ENCODE results near the gene KREMEN1. TPM values are rescaled to one million over a fixed set of nuclear protein-coding genes. Genes with fewer than 3 reads are reported as not detected.

The KREMEN1 gene, protein sequence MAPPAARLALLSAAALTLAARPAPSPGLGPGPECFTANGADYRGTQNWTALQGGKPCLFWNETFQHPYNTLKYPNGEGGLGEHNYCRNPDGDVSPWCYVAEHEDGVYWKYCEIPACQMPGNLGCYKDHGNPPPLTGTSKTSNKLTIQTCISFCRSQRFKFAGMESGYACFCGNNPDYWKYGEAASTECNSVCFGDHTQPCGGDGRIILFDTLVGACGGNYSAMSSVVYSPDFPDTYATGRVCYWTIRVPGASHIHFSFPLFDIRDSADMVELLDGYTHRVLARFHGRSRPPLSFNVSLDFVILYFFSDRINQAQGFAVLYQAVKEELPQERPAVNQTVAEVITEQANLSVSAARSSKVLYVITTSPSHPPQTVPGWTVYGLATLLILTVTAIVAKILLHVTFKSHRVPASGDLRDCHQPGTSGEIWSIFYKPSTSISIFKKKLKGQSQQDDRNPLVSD
- total RNA-seq (under 1 TPM; 0.16 to 0.28 TPM), polyA plus RNA-seq (not detected)

DNA sequence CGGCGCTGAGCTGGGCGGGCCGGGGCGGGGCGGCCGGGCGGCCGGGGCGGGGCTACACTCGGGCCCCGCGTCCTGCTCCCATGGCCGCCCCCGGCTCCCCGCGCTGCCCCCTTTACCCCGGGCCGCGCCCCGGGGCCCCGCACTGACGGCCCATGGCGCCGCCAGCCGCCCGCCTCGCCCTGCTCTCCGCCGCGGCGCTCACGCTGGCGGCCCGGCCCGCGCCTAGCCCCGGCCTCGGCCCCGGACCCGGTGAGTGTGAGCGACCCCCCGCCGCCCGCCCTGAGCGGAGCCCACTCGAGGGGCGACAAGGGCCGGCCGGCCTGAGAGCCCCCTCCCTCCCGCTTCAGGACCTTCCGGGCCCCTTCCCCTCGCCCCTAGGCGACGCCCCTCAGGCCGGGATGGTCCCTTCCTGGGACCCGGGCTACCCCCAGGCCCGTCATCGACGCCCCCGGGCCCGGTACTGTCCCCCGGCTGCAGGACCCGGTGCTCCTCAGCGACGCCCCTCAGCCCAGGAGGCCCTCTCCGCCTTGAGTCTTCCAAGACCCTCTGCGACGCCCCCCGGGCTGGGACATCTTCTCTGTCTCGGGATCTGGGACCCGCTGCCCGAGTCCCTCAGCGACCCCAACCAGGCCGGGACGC lies at the start of gene KREMEN1:
Gene KREMEN1 (plus strand): TSS at position 57 of the 639 bp plus-strand sequence. CDS start 96 bp downstream, at position 153.
- peaks cover 47 to 61% of the 10 kb centered on the region in 2 donors for H3K27me3 Mint-ChIP-seq
- peak in 1 of 5 donors; percentile 5 for DNase-seq
- no peaks in the 10 kb centered on the region for H3K9me3 ChIP-seq (ENCODE audit: low read length)
- H3K4me1 ChIP-seq (ENCODE audit: insufficient read depth, low read length) = peaks cover 25% of the 10 kb centered on the region
- peak within 1 kb of the TSS; percentile 73 to 88 (median 78) for H3K4me3 Mint-ChIP-seq
- POLR2A ChIA-PET = interaction anchor here (1.0 kb wide), 1 partner anchor 273 kb away, joined by 3 read pairs; the partner anchor contains the start of gene XBP1
- no peak within 1 kb of the TSS for H3K27ac ChIP-seq (ENCODE audit: low read depth, low read length)
- peak within 1 kb of the TSS in 4 of 8 donors; percentile 11 to 51 (median 46) for H3K27ac Mint-ChIP-seq
- H3K9me3 Mint-ChIP-seq = no peaks in the 10 kb centered on the region
- CTCF ChIA-PET = interaction anchor here (1.0 kb wide), 1 partner anchor 11 kb away, joined by 3 read pairs; the partner anchor contains the start of gene C22orf31
- H3K27me3 ChIP-seq (ENCODE audit: insufficient read depth, low read length, poor library complexity, severe bottlenecking) = peaks cover 27% of the 10 kb centered on the region
- H3K36me3 Mint-ChIP-seq = no peaks in the 10 kb centered on the region
- peaks cover 15 to 25% (median 16%) of the 10 kb centered on the region in 3 donors for H3K4me1 Mint-ChIP-seq
- H3K4me3 ChIP-seq (ENCODE audit: low read length) = peak within 1 kb of the TSS; percentile 55
- no peaks in the 10 kb centered on the region for H3K36me3 ChIP-seq (ENCODE audit: insufficient read depth, low read length)

DNA sequence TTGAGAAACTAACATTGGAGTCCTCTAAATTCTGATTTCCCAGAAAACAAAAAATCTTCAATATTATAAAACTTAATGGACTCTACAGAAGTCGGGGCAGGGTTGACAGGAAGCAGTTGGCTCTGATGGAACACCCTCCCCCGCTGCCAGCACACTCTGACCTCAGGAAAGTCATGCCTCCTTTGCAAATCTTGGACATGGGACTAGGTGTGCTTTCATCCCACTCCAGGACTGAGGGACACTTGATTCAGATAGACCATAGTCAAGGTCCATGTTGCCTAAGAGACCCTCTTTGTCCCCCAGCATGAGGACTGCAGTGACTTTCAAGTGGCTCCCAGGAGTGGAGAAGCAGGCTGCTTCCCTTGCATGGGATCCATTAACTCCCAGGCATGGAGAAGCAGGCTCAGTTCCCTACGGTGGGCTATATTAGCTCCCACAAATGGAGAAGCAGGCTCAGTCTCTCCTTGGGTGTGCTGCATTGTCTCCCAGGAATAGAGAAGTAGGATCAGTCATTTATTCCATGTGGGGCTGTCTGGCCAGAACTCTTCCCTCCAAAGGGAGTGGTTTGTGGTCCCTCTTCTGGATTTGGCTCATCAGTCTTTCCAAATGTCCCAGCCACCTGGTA lies 49.6 kb upstream of the KREMEN1 start:
- ChIA-PET CTCF (no interaction called here), POLR2A (no interaction called here)
- DNase-seq = no peak
- Mint-ChIP-seq H3K27me3 (peaks cover 20 to 30% of the 10 kb centered on the region in 2 donors), H3K4me3 (no peak overlapping the region), H3K9me3 (peaks cover 0 to 3% (median 0%) of the 10 kb centered on the region in 5 donors), H3K4me1 (no peaks in the 10 kb centered on the region), H3K36me3 (peaks cover 0 to 2% (median 0%) of the 10 kb centered on the region in 3 donors), H3K27ac (no peak overlapping the region)
- Histone ChIP-seq H3K4me1 (ENCODE audit: insufficient read depth, low read length) (no peaks in the 10 kb centered on the region), H3K36me3 (ENCODE audit: insufficient read depth, low read length) (no peaks in the 10 kb centered on the region), H3K4me3 (ENCODE audit: low read length) (no peak overlapping the region), H3K27ac (ENCODE audit: low read depth, low read length) (no peak overlapping the region), H3K27me3 (ENCODE audit: insufficient read depth, low read length, poor library complexity, severe bottlenecking) (no peaks in the 10 kb centered on the region), H3K9me3 (ENCODE audit: low read length) (no peaks in the 10 kb centered on the region)

DNA sequence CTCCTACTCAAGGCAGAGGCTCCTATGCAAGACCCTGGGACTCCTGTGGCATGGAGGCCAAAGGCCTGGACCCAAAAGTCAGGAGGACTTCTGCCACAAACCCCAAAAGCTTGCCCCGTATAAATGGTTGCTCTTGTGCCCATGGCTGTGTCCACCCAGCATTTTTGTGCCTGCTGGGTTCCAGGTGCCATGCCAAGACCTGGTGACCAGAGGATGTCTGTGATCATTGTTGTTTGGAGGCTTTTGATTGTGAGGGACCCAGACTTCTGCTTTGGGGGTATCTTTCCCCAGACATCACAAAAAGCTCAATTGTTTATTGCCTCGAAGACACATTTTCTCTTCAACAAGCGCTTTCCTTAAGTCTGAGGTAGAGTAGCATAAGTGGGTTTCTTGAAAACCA lies 46.3 kb upstream of the KREMEN1 start:
- Mint-ChIP-seq H3K9me3 (no peaks in the 10 kb centered on the region), H3K27ac (no peak overlapping the region), H3K4me1 (peaks cover 6 to 17% (median 12%) of the 10 kb centered on the region in 3 donors), H3K27me3 (peaks cover 30 to 60% of the 10 kb centered on the region in 2 donors), H3K4me3 (no peak overlapping the region), H3K36me3 (peaks cover 0 to 2% (median 0%) of the 10 kb centered on the region in 3 donors)
- CTCF ChIA-PET = interaction anchor here (2.2 kb wide), 1 partner anchor 14 kb away, joined by 8 read pairs; no protein-coding TSS in a partner anchor
- no peaks in the 10 kb centered on the region for H3K9me3 ChIP-seq (ENCODE audit: low read length)
- peaks cover 6% of the 10 kb centered on the region for H3K4me1 ChIP-seq (ENCODE audit: insufficient read depth, low read length)
- no peaks in the 10 kb centered on the region for H3K36me3 ChIP-seq (ENCODE audit: insufficient read depth, low read length)
- no peak overlapping the region for H3K27ac ChIP-seq (ENCODE audit: low read depth, low read length)
- no peak overlapping the region for H3K4me3 ChIP-seq (ENCODE audit: low read length)
- no peak for DNase-seq
- H3K27me3 ChIP-seq (ENCODE audit: insufficient read depth, low read length, poor library complexity, severe bottlenecking) = peaks cover 12% of the 10 kb centered on the region
- POLR2A ChIA-PET = no interaction called here

DNA sequence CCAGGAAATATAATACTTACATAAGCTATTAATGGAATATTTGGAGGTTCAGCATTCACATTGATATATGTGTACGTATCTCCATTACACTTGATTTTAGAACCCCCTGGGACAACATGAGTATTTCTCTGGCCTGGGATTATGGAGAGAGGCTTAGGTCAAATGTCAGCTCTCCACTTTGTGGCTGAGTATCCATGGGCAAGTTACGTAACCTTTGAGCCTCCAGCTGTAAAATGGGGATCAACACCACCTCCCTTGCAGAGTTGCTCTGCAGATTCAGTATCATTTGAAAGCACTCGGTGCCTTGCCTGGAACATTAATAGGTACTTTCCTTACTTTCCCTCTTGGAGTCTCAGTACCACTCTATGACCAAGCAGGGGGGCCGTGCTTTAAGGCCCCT lies 44.4 kb upstream of the KREMEN1 start:
- ChIA-PET POLR2A (no interaction called here), CTCF (no interaction called here)
- Mint-ChIP-seq H3K9me3 (no peaks in the 10 kb centered on the region), H3K36me3 (peaks cover 0 to 2% (median 0%) of the 10 kb centered on the region in 3 donors), H3K4me3 (no peak overlapping the region), H3K27ac (peak overlapping the region in 1 of 8 donors; percentile 29), H3K27me3 (peaks cover 41 to 71% of the 10 kb centered on the region in 2 donors), H3K4me1 (peaks cover 6 to 17% (median 12%) of the 10 kb centered on the region in 3 donors)
- Histone ChIP-seq H3K27me3 (ENCODE audit: insufficient read depth, low read length, poor library complexity, severe bottlenecking) (peaks cover 12% of the 10 kb centered on the region), H3K36me3 (ENCODE audit: insufficient read depth, low read length) (no peaks in the 10 kb centered on the region), H3K4me3 (ENCODE audit: low read length) (no peak overlapping the region), H3K4me1 (ENCODE audit: insufficient read depth, low read length) (peaks cover 6% of the 10 kb centered on the region), H3K9me3 (ENCODE audit: low read length) (no peaks in the 10 kb centered on the region), H3K27ac (ENCODE audit: low read depth, low read length) (no peak overlapping the region)
- DNase-seq = no peak

DNA sequence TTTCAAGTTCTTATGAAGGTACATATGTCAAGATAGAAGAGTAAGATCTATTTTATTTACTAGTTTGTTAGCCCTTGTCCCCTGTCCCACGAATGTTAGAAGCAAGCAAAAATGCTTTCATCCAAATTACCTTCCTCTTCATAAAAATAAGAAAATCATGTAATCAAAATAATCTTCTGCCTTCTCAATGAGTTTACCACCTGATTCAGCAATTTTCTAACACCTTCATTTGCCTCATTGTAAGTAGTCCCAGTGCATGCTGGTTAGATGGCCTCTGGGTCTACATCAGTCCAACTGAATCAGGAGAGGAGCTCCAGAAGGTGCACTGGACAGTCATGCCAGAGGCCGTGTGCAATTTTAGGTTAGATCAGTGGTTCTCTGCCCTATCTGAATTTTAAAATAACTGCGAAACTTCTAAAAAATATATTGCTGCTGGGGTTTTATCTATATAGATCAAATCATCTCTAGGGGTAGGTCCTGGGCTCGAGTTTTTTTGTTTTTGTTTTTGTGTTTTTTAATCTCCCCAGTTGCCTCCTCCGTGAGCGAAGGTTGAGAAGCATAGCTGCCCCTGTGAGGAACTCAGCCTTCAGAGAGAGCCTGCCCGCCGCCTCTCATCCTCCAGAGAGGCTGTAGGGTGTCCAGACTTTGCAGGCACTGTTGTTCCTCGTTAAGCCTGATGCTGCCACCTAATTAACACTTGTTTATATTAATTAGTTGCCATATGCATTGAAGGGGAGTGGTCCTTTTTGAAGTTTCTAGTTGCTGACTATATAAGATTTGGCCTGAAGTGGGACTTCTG lies 43.4 kb upstream of the KREMEN1 start:
- no peaks in the 10 kb centered on the region for H3K36me3 ChIP-seq (ENCODE audit: insufficient read depth, low read length)
- H3K4me3 ChIP-seq (ENCODE audit: low read length) = no peak overlapping the region
- ChIA-PET CTCF (interaction anchor here (0.6 kb wide), 1 partner anchor 16 kb away, joined by 3 read pairs; no protein-coding TSS in a partner anchor), POLR2A (no interaction called here)
- H3K4me1 ChIP-seq (ENCODE audit: insufficient read depth, low read length) = peaks cover 6% of the 10 kb centered on the region
- Mint-ChIP-seq H3K9me3 (no peaks in the 10 kb centered on the region), H3K27ac (no peak overlapping the region), H3K36me3 (peaks cover 0 to 2% (median 0%) of the 10 kb centered on the region in 3 donors), H3K4me1 (peaks cover 6 to 17% (median 12%) of the 10 kb centered on the region in 3 donors), H3K27me3 (peaks cover 41 to 69% of the 10 kb centered on the region in 2 donors), H3K4me3 (peak overlapping the region in 3 of 7 donors; percentile 12 to 54 (median 54))
- H3K27ac ChIP-seq (ENCODE audit: low read depth, low read length) = no peak overlapping the region
- DNase-seq = no peak
- peaks cover 12% of the 10 kb centered on the region for H3K27me3 ChIP-seq (ENCODE audit: insufficient read depth, low read length, poor library complexity, severe bottlenecking)
- no peaks in the 10 kb centered on the region for H3K9me3 ChIP-seq (ENCODE audit: low read length)

DNA sequence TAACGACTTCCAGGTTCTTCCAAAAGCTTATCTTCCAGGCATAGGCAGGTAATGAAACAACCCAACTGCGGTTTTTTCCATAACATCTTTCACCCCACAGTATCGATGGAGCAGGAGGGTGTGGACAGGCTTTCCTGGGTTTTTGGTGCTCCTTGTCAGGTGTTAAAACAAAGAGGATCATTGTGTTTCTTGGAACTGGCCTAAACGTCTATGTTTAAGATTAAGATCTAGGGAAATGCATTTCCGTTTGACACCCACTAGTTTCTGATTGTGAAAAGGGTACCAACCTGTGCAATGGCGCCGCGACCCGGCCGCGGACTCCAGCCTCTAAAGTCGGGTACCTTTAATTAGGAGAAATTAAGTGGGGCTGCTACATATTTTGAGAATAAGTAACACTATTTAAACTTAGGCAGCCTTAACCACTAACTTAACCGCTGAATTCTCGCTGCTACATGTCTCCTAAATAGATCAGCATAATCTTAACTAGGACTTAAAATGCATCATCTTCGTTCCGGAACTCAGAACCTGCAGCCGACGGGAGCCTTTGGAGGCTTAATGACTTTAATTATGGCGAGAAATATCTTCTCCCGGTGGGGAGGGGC lies 42.7 kb upstream of the KREMEN1 start:
- Mint-ChIP-seq H3K4me3 (peak overlapping the region in 6 of 7 donors; percentile 24 to 73 (median 50)), H3K9me3 (no peaks in the 10 kb centered on the region), H3K27me3 (peaks cover 41 to 68% of the 10 kb centered on the region in 2 donors), H3K27ac (no peak overlapping the region), H3K36me3 (peaks cover 0 to 2% (median 0%) of the 10 kb centered on the region in 3 donors), H3K4me1 (peaks cover 6 to 17% (median 12%) of the 10 kb centered on the region in 3 donors)
- Histone ChIP-seq H3K9me3 (ENCODE audit: low read length) (no peaks in the 10 kb centered on the region), H3K27ac (ENCODE audit: low read depth, low read length) (no peak overlapping the region), H3K36me3 (ENCODE audit: insufficient read depth, low read length) (no peaks in the 10 kb centered on the region), H3K4me3 (ENCODE audit: low read length) (no peak overlapping the region), H3K4me1 (ENCODE audit: insufficient read depth, low read length) (peaks cover 6% of the 10 kb centered on the region), H3K27me3 (ENCODE audit: insufficient read depth, low read length, poor library complexity, severe bottlenecking) (peaks cover 12% of the 10 kb centered on the region)
- DNase-seq = no peak
- CTCF ChIA-PET = no interaction called here
- POLR2A ChIA-PET = no interaction called here

DNA sequence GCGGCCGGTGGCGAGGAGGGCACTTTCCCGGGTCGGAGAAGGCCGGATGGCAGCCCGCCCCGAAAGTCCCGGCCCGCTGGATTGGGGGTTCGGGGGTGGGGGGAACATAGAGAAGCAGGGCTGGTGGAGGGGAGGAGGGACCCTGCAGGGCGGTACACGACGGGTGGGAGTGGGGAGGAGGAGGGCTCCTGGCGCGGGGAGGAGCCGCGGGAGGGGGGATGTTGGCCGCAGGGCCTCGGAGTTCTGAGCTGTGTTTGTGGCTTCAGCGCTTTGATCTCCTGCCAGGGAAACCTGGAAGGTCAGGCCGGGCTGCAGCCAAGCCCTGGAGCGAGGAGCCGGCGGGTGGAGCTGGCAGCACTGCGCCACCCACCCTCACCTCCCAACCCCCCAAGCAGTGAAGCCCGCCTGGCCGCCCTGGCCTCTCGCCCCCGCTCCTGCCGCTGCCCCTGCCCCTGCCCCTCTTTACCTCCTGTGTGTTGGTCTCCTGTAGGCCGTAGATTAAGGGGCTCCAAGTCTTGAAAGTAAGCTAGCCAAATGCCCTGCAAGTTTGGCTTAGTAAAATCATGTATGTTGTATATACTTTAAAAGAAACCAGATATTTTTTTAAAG lies 42.1 kb upstream of the KREMEN1 start:
- Histone ChIP-seq H3K4me1 (ENCODE audit: insufficient read depth, low read length) (peaks cover 6% of the 10 kb centered on the region), H3K27ac (ENCODE audit: low read depth, low read length) (peak overlapping the region; percentile 35), H3K27me3 (ENCODE audit: insufficient read depth, low read length, poor library complexity, severe bottlenecking) (peaks cover 12% of the 10 kb centered on the region), H3K36me3 (ENCODE audit: insufficient read depth, low read length) (no peaks in the 10 kb centered on the region), H3K9me3 (ENCODE audit: low read length) (no peaks in the 10 kb centered on the region), H3K4me3 (ENCODE audit: low read length) (no peak overlapping the region)
- Mint-ChIP-seq H3K4me1 (peaks cover 6 to 17% (median 12%) of the 10 kb centered on the region in 3 donors), H3K36me3 (no peaks in the 10 kb centered on the region), H3K9me3 (no peaks in the 10 kb centered on the region), H3K4me3 (peak overlapping the region in 5 of 7 donors; percentile 37 to 73 (median 54)), H3K27ac (peak overlapping the region in 1 of 8 donors; percentile 74), H3K27me3 (peaks cover 36 to 64% of the 10 kb centered on the region in 2 donors)
- POLR2A ChIA-PET = no interaction called here
- CTCF ChIA-PET = interaction anchor here (1.9 kb wide), 1 partner anchor 10 kb away, joined by 6 read pairs; no protein-coding TSS in a partner anchor
- DNase-seq = no peak
